Left ventricle myocardium superior (tissue), 1 donor: ENCODE measurements around the gene CCDC15. TPM values are rescaled to one million over a fixed set of nuclear protein-coding genes. Genes with fewer than 3 reads are reported as not detected.
"Not testable (repeated sequence)": the region's sequence is repeated elsewhere in the genome, so short reads cannot be mapped to it uniquely, and the experiment has no call there.

Experiments
- ATAC-seq: fragments of 200-7000 bp; cut with Tn5 transposase; one replicate; pipeline ENCODE4 v1.9.1; 2020; ENCODE audit warnings: mild to moderate bottlenecking, moderate library complexity
- DNase-seq: peaks from one replicate; pipeline ENCODE4 v3.0.0-alpha.2; 2020
- intact Hi-C: fragments of 100-400 bp; cut with micrococcal nuclease; formaldehyde crosslinking; loops from one replicate; pipeline ENCODE4 v1.11.0; 2022
- total RNA-seq: library from RNA; stranded (reverse); fragmentation: NEBNext Ultra II Directional; extraction: Animal tissue kit (Norgen Biotek cat#: 25700); gene quantifications from one replicate; pipeline ENCODE4 v1.2.1, GENCODE V29; 2021
- donor health status: DM: no; HTN: yes; CAD: no; lungs with severe emphysema.

Gene CCDC15
- total RNA-seq, 1 donor from 2014 or later: 0.25 TPM

GRCh38 chr11:124983674-124984511 lies 29.9 kb downstream of the CCDC15 start:
- ATAC-seq (no peak), DNase-seq (no peak)
- intact Hi-C loops: no loop called here

GRCh38 chr11:124984512-124984854 lies 30.5 kb downstream of the CCDC15 start:
- intact Hi-C loops: no loop called here
- no peak for ATAC-seq
- no peak for DNase-seq

- DNase-seq (no peak), ATAC-seq (no peak)
- intact Hi-C loops: no loop called here
These were observed 33.1 kb downstream of the CCDC15 start for GRCh38 chr11:124987096-124987495.

- DNase-seq: no peak
- ATAC-seq: no peak
- intact Hi-C loops: no loop called here
These were observed 34.1 kb downstream of the CCDC15 start for GRCh38 chr11:124988063-124988462.

GRCh38 chr11:125001079-125001778 lies 47.2 kb downstream of the CCDC15 start:
- no peak for DNase-seq
- ATAC-seq: no peak
- intact Hi-C loops: no loop called here

GRCh38 chr11:125001849-125002248 lies 47.8 kb downstream of the CCDC15 start:
- intact Hi-C loops: no loop called here
- ATAC-seq (no peak), DNase-seq (no peak)

- intact Hi-C loops: no loop called here
- DNase-seq (no peak), ATAC-seq (no peak)
These were observed 51.5 kb downstream of the CCDC15 start for GRCh38 chr11:125005491-125005890.

GRCh38 chr11:125016413-125016812 lies 62.4 kb downstream of the CCDC15 start:
- ATAC-seq: no peak
- intact Hi-C loops: no loop called here
- DNase-seq: no peak

- ATAC-seq (no peak), DNase-seq (no peak)
- intact Hi-C loops: no loop called here
These were observed 66.3 kb downstream of the CCDC15 start for GRCh38 chr11:125020342-125020741.

- ATAC-seq (no peak), DNase-seq (no peak)
- intact Hi-C loops: no loop called here
These were observed 68.5 kb downstream of the CCDC15 start for GRCh38 chr11:125022551-125022950.

GRCh38 chr11:125025968-125026367 lies 72.0 kb downstream of the CCDC15 start:
- DNase-seq (no peak), ATAC-seq (no peak)
- intact Hi-C loops: no loop called here

- intact Hi-C loops, DNase-seq, ATAC-seq: not testable (repeated sequence)
These were observed 75.4 kb downstream of the CCDC15 start for GRCh38 chr11:125029431-125029830.

- DNase-seq (no peak), ATAC-seq (no peak)
- intact Hi-C loops: no loop called here
These were observed 82.9 kb downstream of the CCDC15 start for GRCh38 chr11:125036933-125037332.

- intact Hi-C loops: no loop called here
- DNase-seq (no peak), ATAC-seq (no peak)
These were observed 95.3 kb downstream of the CCDC15 start for GRCh38 chr11:125049164-125049792.

- intact Hi-C loops: no loop called here
- ATAC-seq (no peak), DNase-seq (no peak)
These were observed 98.0 kb downstream of the CCDC15 start for GRCh38 chr11:125052047-125052446.

GRCh38 chr11:125053167-125053566 lies 99.2 kb downstream of the CCDC15 start:
- DNase-seq (no peak), ATAC-seq (no peak)
- intact Hi-C loops: no loop called here

- ATAC-seq: no peak
- no peak for DNase-seq
- intact Hi-C loops: no loop called here
These were observed 101.2 kb downstream of the CCDC15 start for GRCh38 chr11:125055107-125055715.

GRCh38 chr11:125056111-125056510 lies 102.1 kb downstream of the CCDC15 start:
- ATAC-seq, intact Hi-C loops, DNase-seq: not testable (repeated sequence)

GRCh38 chr11:125056931-125057692 lies 103.1 kb downstream of the CCDC15 start:
- ATAC-seq (no peak), DNase-seq (no peak)
- intact Hi-C loops: no loop called here
